DND-41 (cell line): ENCODE results near the gene HCN2.

Experiments
- CTCF ChIP-seq: IDR thresholded peaks from 2 replicates; pipeline ENCODE4 v1.5.1; 2012; ENCODE audit warnings: borderline replicate concordance, low read length, moderate library complexity, mild to moderate bottlenecking; ENCODE audit not compliant: poor library complexity, severe bottlenecking; ENCODE audit errors: extremely low read depth
- EZH2 ChIP-seq: IDR thresholded peaks from 3 replicates; pipeline ENCODE4 v1.6.1; 2012; ENCODE audit warnings: borderline replicate concordance, low read depth, mild to moderate bottlenecking, moderate library complexity, low read length, inconsistent platforms; ENCODE audit not compliant: severe bottlenecking

GRCh38 chr19:555474-555808 is 34.2 kb upstream of the HCN2 start:
- TF ChIP-seq CTCF (no peak), EZH2 (no peak)
